NOMO-1 treated with dmso at 0.1 percent for 144 hours (cell line): ENCODE measurements around the gene SLC1A4.
A peak's percentile ranks its signal among the peaks of the same experiment; 100 is the strongest.
"Not testable (repeated sequence)": the region's sequence is repeated elsewhere in the genome, so short reads cannot be mapped to it uniquely, and the experiment has no call there.

Source experiments
- DNase-seq: peaks from one replicate; lab custom pipeline; 2025; ENCODE audit not compliant: unreplicated experiment; lab: John Stamatoyannopoulos, UW

SLC1A4 gene

DNA sequence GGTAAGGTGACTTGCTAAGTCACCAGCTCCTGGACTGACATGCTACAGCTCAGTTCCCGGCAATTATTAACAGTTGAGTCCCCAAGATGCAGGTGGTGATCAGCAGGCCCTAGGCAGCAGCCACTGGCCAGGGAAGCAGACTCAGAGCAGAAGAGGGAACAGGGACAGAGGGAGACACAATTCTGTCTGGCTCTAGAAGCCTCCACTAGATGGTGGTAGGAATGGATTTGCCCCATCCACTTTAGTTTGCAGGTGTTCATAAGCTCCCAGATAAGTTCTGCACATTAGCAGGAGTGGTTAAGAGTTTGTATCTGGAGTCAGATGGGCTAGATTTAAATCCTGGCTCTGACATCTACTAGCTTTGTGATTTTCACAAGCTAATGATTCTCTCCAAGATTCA lies 25.5 kb upstream of the SLC1A4 start:
- DNase-seq = no peak

DNA sequence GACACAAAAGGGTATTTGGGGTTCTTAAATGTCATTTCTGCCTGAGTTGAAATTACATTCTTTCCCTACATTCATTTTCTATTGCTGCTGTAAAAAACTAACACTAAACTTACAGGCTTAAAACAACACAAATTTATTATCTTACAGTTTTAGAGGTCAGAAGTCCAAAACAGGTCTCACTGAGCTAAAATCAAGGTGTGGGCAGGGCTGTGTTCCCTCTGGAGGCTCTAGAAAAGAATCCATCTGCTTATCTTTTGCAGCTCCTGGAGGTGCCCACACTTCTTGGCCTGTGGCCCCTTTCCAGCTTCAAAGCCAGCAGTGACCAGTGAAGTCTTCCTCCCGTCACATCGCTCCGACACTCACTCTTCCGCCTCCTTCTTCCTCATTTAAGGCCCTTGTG lies 23.2 kb upstream of the SLC1A4 start:
- DNase-seq = no peak

DNA sequence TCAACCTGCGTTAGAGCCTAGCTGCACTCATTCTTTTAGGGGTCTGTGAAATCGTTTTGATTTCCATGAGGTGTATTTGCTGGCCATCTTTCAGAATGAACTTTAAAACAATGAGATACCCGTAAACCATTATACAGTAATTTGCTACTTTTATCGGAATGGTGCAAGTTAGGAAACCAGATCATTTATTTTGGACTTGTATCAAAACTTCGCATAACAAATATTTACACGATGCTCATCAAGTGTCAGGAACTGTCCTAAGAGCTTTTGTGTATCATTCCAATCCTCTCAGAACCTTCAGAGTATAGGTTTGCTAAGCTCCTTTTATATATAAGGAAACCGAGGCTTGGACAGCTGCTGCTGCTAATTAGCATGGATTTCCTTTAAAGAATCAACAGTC lies 22.4 kb upstream of the SLC1A4 start:
- DNase-seq = no peak

DNA sequence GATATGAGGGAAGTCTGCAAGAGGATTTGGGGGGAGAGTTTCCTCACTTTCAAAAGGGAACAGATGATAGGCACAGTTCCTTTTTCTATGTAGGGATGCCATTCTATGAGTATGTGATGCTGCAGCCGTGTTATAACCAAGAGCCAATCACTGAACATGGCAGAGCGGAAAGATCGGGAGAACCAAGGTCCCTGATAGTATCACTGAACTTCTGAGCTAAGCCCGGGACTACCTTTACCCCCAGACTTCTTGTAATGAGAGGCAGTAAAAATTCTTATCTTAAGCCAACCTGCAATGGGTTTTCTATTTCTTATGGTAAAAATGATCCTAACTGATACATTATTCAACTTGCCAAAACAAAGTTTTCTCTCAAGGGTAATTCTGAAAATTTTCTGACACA lies 21.6 kb upstream of the SLC1A4 start:
- DNase-seq = no peak

DNA sequence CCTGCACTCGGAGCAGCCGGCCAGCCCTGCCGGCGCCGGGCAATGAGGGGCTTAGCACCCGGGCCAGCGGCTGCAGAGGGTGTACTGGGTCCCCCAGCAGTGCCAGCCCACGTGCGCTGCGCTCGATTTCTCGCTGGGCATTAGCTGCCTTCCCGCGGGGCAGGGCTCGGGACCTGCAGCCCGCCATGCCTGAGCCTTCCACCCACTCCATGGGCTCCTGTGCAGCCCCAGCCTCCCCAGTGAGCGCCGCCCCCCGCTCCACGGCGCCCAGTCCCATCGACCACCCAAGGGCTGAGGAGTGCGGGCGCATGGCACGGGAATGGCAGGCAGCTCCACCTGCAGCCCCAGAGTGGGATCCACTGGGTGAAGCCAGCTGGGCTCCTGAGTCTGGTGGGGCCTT lies 20.1 kb upstream of the SLC1A4 start:
- not testable (repeated sequence) for DNase-seq

DNA sequence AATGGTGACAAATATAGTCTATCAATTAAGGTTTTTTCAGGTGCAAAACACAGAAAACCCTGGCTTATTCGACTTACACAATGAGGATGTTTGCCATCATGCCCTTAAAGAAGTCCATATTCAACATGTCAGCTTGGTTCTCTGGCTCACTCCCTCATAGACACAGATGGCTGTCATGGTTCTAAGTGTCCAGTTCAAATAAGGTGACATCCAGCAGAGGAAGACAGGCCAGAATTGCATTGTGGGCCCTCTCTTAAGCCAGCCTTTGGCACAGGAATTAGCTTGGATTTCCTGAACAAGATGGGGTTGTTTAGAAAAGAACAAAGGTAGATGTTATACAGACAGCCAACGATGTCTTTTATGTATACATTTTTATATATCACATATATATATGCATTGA lies 18.7 kb upstream of the SLC1A4 start:
- DNase-seq = no peak

DNA sequence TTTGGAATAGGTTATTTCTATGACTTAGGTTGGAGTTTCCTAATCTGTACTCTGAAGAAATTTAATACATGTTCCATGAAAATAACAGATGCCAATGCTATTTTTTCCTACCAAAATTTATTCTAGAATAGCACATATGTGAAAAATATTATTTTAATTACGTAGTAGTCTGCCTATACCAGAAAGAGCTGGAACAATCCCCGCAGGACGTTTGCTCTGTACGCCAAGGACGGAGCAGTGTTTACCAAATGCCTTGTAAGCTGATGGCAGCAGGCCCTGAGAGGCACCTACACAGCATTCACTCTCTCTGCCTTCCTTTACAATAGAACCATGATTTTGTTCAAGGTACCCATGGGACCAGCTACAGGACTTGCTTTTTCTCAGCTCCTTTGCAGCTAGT lies 16.8 kb upstream of the SLC1A4 start:
- DNase-seq = no peak

DNA sequence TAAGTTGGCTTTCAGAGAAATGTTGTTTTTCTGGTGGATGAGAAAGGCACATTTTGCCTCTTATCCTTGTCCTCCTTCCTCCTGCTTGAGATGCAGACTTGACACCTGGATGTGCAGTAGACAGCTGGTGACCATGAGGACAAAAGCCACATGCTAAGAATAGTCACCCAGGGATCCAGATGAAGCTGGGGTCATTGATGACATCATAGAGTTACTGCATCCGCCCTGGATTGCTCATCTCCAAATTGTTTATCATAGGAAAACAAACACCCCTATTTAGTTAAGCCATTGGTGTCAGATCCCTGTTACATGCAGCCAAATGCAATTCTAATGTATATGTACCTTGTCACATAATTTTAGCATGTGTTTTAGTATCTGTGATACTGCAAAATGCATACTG lies 16.3 kb upstream of the SLC1A4 start:
- DNase-seq = no peak

DNA sequence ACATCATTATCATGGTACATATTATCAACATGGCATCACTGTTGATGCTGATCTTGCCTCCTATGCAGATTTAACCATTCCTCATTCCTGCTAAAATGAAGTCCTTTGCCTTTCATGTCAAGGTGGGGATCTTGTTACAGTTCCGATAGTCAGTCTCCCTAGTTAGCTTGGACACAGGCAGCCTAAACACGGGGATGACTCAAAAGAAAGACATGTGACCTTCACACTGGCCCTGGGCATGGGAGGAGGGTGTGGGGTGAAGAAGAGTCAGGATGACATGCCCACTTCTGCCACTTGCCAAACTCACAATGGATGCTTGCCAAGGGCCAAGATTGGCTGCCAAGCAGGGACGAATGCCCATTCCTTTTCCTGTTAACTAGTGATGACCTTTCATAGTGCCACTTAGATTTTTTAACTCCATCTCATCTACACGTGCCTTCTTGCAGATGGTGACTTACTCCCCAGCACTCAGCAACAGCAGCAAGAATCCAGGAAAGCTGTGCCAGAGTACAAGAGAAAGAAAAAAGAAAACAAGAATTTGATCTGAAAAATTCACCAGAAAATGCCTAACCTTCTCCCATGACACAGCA lies 13.9 kb upstream of the SLC1A4 start:
- DNase-seq = no peak

DNA sequence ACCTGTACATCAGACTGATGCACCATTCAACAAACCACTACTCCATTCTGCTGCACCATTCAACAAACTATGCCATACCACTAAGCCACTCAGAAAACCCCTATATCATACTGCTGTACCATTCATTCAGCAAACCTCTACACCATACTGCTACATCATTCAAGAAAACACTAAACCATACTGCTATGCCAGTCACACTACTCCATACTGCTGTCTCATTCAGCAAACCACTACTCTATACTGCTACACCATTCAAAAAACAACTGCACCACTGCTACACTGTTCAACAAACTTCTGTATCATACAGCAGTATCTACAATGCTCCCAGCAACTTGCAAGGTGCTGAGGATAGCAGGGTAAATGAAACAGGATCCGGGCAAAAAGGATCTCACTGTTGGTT lies 12.9 kb upstream of the SLC1A4 start:
- DNase-seq = no peak

DNA sequence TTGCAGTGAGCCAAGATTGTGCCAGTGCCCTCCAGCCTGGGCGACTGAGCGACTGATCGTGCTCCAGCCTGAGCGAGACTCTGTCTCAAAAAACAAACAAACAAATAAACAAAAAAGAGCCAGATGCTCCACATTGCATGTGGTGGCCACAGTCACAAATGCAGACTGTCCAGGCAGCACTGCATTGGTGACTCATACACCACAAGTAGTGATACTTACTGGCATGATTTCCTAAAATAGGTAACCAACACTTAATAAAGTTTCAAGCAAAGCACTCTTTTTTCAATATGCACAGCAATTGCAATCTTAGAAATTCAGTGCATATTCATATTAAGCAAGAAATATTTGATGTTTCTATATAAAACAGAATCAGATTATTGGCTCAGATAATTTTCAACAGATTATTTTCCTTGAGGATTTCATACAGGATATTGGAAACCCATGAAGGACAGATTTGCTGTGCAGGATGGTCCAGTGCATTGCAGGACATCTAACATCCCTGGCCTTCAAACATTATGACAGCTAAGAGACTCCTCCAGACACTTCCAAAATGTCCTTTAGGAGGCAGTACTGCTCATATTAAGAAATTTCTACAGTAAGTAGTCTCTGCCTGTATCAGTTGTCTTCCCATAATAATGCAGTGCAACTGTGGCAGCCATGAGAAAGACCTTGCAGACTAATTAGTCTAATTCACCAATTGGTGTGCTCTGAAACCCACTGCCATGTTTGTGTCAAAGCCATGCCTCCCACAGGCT lies 10.5 kb upstream of the SLC1A4 start:
- no peak for DNase-seq

DNA sequence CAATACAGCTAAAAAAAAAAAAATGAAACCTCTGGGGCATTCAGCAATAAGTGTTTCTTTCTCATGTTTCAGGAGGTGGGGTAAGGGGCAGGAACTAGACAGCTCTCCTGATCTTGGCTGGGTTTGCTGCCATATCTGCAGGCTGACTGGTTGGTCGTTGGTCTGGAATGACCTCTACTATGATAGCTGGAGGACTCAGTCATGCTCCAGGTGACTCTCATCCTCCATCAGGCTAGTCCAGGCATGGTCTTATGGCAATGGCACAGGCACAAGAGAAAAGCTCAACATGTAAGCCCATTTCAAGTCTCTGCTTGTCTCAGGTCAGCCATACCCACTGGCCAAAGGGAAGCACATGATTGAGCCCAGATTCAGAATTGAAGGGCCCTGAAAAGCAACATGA lies 9.5 kb upstream of the SLC1A4 start:
- DNase-seq = no peak

DNA sequence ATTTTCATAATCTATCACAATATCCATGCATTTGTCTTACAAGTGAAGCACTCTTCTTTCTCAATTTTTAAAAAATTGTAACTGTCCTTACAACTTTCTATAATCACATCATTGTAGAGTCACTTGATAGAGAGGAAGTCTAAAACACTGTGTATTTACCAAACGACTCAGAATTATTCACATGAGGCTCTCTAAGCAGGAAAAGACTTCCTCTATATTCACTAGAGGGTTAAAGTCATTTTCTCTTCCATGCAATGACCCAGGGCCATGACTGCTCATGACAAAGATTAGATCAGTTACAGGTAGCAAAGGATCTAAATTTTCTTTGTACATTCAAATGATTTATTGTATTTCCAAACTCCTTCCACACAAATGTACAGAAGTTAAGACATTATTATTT lies 9.0 kb upstream of the SLC1A4 start:
- DNase-seq = no peak

DNA sequence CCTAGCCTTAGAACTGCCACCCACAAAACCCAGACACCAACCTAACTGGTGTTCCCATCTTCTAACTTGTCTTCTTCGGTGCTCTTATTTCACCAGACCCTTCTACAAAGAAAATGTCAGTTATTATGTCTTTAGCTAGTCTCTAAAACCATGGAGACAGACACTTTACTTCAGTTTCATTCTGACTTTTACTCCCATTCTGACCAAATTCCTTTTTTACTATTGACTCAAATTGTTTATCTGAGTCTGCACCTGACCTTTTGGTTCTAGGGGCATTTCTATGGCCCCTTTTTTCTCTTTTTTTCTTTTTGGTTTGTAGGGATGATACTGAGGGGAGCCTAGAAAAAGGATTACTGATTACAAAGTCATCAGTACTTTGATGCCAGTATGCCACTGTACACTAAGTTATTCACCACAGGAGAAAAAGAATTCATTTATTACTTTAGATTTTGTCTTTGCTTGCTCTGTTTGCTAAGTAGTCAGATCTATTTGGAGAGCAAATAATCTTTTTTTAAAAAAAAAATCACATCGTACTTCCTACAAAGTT lies 6.8 kb upstream of the SLC1A4 start:
- no peak for DNase-seq

DNA sequence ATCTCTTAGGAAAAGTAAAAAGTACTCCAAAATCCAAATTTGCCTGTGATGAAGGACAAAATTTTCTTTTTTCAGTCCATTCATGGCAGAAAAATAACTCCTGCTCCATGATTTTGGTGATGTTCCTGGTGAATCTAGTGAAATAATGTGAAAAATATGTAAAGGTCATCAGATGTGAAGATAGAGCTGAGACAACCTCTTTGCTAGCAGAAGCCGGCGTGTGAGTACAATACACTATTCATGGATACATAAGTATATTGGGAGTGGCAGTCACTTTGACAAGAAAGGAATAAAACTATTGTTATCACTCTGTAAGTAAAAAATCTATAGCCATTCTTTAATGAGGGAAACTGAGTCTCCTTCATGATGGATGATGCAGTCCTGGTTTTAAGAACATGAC lies 6.3 kb upstream of the SLC1A4 start:
- no peak for DNase-seq

DNA sequence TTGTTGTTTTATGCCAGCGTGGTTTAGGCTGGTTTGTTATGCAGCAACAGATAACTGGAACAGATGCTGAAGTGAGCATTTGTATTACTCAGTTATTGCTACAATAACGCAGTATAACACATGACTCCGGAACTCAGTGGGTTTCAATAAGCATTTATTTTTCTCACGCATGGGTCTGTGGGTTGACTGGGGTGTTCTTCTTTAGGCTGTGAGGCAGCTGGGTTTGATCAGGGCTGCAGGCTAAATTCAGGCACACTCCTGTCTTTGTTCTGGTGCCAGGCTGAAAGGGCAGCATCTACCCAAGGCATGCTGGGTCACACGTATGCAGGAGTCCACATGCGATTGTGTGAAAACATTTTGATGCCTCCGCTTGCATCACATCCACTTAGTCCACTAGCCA lies 3.8 kb upstream of the SLC1A4 start:
- DNase-seq = no peak

DNA sequence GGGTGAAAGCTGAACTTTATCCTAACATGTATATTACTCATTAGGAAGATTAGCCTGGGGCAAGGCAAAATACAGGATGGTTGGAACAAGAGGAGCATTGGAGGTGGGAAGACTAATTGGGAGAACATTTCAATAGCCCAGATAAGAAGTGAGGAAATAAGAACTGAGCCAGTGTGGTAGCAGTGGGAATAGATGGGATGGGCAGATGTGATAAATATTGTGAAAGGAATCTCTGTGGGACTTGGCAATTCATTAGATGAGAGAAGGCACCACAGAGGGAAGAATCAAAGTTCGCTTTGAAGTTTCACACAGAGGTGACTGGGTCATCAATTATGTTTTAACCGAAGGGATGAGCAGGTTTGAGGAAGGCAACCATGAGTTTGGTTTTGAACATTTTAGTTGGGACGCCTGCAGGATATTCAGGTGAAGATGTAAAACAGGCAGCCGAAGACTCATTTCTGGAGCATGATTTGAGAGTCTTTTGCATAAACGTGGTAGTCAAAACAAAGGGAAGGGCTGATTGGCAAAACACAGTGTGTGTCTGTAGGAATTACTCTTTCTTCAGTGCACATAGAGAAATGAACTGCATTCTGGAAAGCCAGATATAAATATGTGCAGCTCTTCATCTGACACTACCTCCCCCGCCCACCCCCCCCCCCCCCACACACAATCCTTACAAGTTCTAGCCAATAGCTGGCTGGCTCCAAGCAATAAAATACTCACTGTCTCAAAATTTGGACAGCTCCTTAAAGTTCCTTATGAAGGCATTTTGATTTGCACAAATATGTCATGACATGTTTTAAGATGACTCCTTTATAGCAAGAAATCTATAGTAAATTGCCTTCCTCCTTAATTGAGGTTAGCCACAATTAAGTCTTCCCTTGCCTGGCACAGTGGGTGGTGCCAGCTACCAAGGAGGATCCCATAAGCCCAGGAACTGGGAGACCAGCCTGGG lies 1.9 kb upstream of the SLC1A4 start:
- DNase-seq = no peak

DNA sequence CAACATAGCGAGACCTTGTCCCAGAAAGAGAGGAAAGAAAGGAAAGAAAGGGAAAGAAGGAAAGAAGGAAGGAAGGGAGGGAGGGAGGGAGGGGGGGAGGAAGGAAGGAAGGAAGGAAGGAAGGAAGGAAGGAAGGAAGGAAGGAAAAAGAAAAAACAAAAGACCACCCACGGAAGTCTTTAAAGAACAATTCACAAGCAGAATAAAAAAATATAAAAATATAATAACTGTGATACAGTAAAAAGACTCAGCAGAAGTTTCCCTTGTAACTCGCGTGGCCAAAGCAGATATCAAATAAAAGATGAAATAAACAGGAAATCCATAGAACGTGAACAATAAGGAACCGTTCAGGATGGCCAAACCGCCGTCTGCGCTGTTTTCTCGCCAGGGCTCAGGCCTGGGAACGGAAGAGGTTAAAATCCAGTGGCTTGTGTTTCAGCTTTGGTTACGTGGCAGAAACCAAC lies 1.2 kb upstream of the SLC1A4 start:
- DNase-seq = peak; percentile 77

DNA sequence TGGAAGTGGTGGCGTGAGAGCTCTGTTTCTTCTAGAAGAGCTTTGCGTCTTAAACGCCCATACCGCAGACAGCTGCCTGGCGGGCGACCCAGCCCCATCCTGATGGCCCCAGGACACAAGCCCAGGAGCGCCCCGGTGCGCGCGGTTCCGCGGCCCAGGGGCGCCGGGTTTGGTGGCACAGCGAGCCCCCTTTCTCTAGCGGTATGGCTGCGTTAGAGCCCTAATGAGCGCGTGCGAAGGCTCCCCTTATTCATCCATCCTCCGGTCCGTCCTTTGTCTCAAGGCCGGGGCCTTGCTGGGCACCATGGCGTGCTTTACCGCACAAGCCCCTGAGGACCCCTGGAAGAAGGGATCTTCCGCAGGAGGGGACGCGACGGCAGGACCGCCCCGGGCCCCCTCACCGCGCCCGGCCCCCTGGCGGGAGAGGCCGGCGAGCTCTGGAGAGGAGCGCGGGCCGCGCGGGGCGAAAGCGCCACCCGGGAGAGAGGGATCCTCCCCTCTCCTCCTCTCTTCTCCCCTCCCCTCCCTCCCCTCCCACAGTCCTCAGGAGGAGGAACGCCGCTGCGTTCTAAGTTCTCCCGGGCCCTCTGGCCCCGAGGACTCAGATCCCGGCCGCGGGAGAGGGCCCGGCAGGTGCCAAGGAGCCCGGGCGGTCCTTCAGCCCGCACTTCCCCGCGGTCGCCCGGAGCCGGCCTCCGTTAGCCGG lies 626 bp upstream of the SLC1A4 start:
- peak; percentile 72 for DNase-seq

DNA sequence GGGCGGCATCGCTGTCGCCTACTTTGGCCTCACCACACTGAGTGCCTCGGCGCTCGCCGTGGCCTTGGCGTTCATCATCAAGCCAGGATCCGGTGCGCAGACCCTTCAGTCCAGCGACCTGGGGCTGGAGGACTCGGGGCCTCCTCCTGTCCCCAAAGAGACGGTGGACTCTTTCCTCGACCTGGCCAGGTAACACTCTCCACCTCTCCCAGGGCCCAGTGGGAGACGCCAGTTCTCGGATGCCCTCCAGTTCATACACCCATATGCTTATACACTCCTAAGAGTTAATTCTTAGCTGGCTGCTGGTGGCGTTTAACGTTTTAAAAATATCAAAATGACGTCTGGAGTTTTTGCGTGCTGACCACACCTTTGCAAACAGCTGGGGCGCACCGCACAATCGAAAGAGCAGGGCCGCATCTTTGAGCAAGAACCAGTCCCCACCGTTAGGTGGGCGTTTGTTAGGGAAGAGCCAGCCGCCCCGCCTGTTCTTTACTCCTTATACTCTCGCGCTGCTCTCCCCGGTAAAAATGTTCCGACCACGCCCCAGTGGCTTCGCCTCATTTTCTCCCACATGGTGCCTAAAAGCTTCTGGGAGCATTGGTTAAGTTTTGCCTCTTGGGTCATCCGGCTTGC lies 899 bp downstream of the SLC1A4 start:
- no peak for DNase-seq
